HG02840 (cell line): ENCODE data around the gene LMNTD2.
A peak's percentile ranks its signal among the peaks of the same experiment; 100 is the strongest.

Experiments
- ATAC-seq: cut with Tn5 transposase; IDR thresholded peaks from one replicate; pipeline ENCODE4 v1.9.1; 2021; ENCODE audit warnings: mild to moderate bottlenecking, moderate library complexity, moderate number of reproducible peaks; ENCODE audit not compliant: unreplicated experiment, low FRiP score

The LMNTD2 gene

GRCh38 chr11:554428-555226, 5.9 kb downstream of the LMNTD2 start:
- ATAC-seq, result no peak

GRCh38 chr11:553988-554340, 6.6 kb downstream of the LMNTD2 start:
- ATAC-seq, result no peak

- ATAC-seq, result no peak
Observed at GRCh38 chr11:553083-553987, 7.2 kb downstream of the LMNTD2 start.

- ATAC-seq, result no peak
Observed at GRCh38 chr11:551596-551995, 8.9 kb downstream of the LMNTD2 start.

- no peak for ATAC-seq
Observed at GRCh38 chr11:551131-551530, 9.4 kb downstream of the LMNTD2 start.

- no peak for ATAC-seq
Observed at GRCh38 chr11:550746-551085, 9.8 kb downstream of the LMNTD2 start.

GRCh38 chr11:550021-550745, 10.4 kb downstream of the LMNTD2 start:
- no peak for ATAC-seq

- no peak for ATAC-seq
Observed at GRCh38 chr11:548700-549603, 11.6 kb downstream of the LMNTD2 start.

GRCh38 chr11:545171-545570, 15.4 kb downstream of the LMNTD2 start:
- no peak for ATAC-seq

GRCh38 chr11:544817-545166, 15.7 kb downstream of the LMNTD2 start:
- ATAC-seq, result no peak

- no peak for ATAC-seq
Observed at GRCh38 chr11:541433-541885, 19.1 kb downstream of the LMNTD2 start.

GRCh38 chr11:540583-541432, 19.7 kb downstream of the LMNTD2 start:
- ATAC-seq, result no peak

- no peak for ATAC-seq
Observed at GRCh38 chr11:539971-540481, 20.5 kb downstream of the LMNTD2 start.

- ATAC-seq, result no peak
Observed at GRCh38 chr11:538431-539051, 22.0 kb downstream of the LMNTD2 start.

- ATAC-seq, result no peak
Observed at GRCh38 chr11:537622-538430, 22.7 kb downstream of the LMNTD2 start.

GRCh38 chr11:536841-537621, 23.5 kb downstream of the LMNTD2 start, which contains the start of gene LRRC56:
LRRC56 (plus strand) TSS chr11:537527; CDS start chr11:540685, 3,158 bp downstream.
- ATAC-seq, result peak; percentile 55
